Measurements from ENCODE around the gene THOC2.

- TF ChIP-seq, protein P1, sequence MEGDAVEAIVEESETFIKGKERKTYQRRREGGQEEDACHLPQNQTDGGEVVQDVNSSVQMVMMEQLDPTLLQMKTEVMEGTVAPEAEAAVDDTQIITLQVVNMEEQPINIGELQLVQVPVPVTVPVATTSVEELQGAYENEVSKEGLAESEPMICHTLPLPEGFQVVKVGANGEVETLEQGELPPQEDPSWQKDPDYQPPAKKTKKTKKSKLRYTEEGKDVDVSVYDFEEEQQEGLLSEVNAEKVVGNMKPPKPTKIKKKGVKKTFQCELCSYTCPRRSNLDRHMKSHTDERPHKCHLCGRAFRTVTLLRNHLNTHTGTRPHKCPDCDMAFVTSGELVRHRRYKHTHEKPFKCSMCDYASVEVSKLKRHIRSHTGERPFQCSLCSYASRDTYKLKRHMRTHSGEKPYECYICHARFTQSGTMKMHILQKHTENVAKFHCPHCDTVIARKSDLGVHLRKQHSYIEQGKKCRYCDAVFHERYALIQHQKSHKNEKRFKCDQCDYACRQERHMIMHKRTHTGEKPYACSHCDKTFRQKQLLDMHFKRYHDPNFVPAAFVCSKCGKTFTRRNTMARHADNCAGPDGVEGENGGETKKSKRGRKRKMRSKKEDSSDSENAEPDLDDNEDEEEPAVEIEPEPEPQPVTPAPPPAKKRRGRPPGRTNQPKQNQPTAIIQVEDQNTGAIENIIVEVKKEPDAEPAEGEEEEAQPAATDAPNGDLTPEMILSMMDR (conservative IDR thresholded peaks at IDR 0.05; ENCODE audit: low read length): no peak
- TF ChIP-seq EZH2phosphoT487 (IDR thresholded peaks at IDR 0.05; ENCODE audit: borderline replicate concordance): no peak
These were observed 12.7 kb upstream of the THOC2 start for GRCh38 chrX:123745511-123745910.

Measured in Loucy (cell line).